Measurements from ENCODE around the gene ADGRB3.
"Not testable (repeated sequence)": the region's sequence is repeated elsewhere in the genome, so short reads cannot be mapped to it uniquely, and the experiment has no call there.

Gene ADGRB3

GRCh38 chr6:68741501-68742386 is 106.7 kb downstream of the ADGRB3 start:
- DNase-seq (ENCODE audit: low read depth) = no peak

- DNase-seq (ENCODE audit: low read depth) = no peak
These were observed 108.0 kb downstream of the ADGRB3 start for GRCh38 chr6:68743099-68743498.

- not testable (repeated sequence) for DNase-seq (ENCODE audit: low read depth)
These were observed 109.3 kb downstream of the ADGRB3 start for GRCh38 chr6:68744376-68744775.

- no peak for DNase-seq (ENCODE audit: low read depth)
These were observed 111.3 kb downstream of the ADGRB3 start for GRCh38 chr6:68746376-68746775.

- no peak for DNase-seq (ENCODE audit: low read depth)
These were observed 112.2 kb downstream of the ADGRB3 start for GRCh38 chr6:68747110-68747790.

GRCh38 chr6:68747832-68748231 is 112.8 kb downstream of the ADGRB3 start:
- not testable (repeated sequence) for DNase-seq (ENCODE audit: low read depth)

GRCh38 chr6:68754681-68755213 is 119.7 kb downstream of the ADGRB3 start:
- DNase-seq (ENCODE audit: low read depth) = no peak

- no peak for DNase-seq (ENCODE audit: low read depth)
These were observed 121.6 kb downstream of the ADGRB3 start for GRCh38 chr6:68756454-68757375.

GRCh38 chr6:68757821-68758220 is 122.7 kb downstream of the ADGRB3 start:
- DNase-seq (ENCODE audit: low read depth) = no peak

- no peak for DNase-seq (ENCODE audit: low read depth)
These were observed 123.5 kb downstream of the ADGRB3 start for GRCh38 chr6:68758559-68758958.

- no peak for DNase-seq (ENCODE audit: low read depth)
These were observed 125.4 kb downstream of the ADGRB3 start for GRCh38 chr6:68760485-68760884.

GRCh38 chr6:68760941-68761676 is 126.0 kb downstream of the ADGRB3 start:
- DNase-seq (ENCODE audit: low read depth) = no peak

- no peak for DNase-seq (ENCODE audit: low read depth)
These were observed 126.9 kb downstream of the ADGRB3 start for GRCh38 chr6:68761985-68762384.

- DNase-seq (ENCODE audit: low read depth) = no peak
These were observed 136.3 kb downstream of the ADGRB3 start for GRCh38 chr6:68771426-68771825.

GRCh38 chr6:68774843-68775242 is 139.8 kb downstream of the ADGRB3 start:
- no peak for DNase-seq (ENCODE audit: low read depth)

GRCh38 chr6:68776354-68776753 is 141.3 kb downstream of the ADGRB3 start:
- DNase-seq (ENCODE audit: low read depth) = no peak

- DNase-seq (ENCODE audit: low read depth) = no peak
These were observed 142.9 kb downstream of the ADGRB3 start for GRCh38 chr6:68777956-68778355.

- DNase-seq (ENCODE audit: low read depth) = no peak
These were observed 143.4 kb downstream of the ADGRB3 start for GRCh38 chr6:68778356-68779020.

GRCh38 chr6:68779366-68779765 is 144.3 kb downstream of the ADGRB3 start:
- DNase-seq (ENCODE audit: low read depth) = no peak

- DNase-seq (ENCODE audit: low read depth) = not testable (repeated sequence)
These were observed 155.0 kb downstream of the ADGRB3 start for GRCh38 chr6:68790128-68790527.

- not testable (repeated sequence) for DNase-seq (ENCODE audit: low read depth)
These were observed 179.9 kb downstream of the ADGRB3 start for GRCh38 chr6:68814976-68815375.

All from stimulated activated CD8-positive, alpha-beta memory T cell treated with anti-CD3 and anti-CD28 coated beads, Interleukin-12 subunit alpha, Interleukin-12 subunit beta, amount 100 ng/mL, for 4 hours (primary cell).